Measurements from ENCODE around the gene SCGB3A2. TPM values are rescaled to one million over a fixed set of nuclear protein-coding genes. Genes with fewer than 3 reads are reported as not detected.

SCGB3A2 gene
- polyA plus RNA-seq, 1 of the 3 experiments (the other 2 are of a cell fraction): not detected

DNA sequence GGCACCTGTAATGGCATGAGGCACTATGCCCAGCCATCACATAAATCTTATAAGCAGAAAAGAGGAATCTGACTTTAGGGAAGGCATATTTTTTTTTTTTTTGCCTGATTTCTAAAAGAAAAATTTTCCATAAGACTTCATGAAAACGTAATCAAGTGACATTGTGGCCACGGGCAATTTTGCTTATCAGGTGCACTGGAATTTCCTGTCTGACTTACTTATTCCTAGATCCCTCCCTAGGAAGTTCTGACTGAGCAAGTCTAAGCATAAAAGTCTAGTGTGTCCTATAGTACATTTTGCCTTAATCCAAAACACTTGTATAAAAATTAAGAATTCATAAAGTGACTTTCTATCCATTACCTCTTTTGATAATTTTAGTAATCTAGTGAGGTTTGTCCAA lies 15.3 kb downstream of the SCGB3A2 start:
- peaks cover 9% of the 10 kb centered on the region for H3F3A ChIP-seq (replicated peaks; ENCODE audit: insufficient read depth)
- no peaks in the 10 kb centered on the region for H3K9me2 ChIP-seq
- H3K9me3 ChIP-seq: no peaks in the 10 kb centered on the region
- peak overlapping the region; percentile 30; the same call in 1 of the 2 replicates for H3K9ac ChIP-seq
- no peaks in the 10 kb centered on the region for H3K27me3 ChIP-seq (ENCODE audit: insufficient read depth)
- H3K27ac ChIP-seq (ENCODE audit: low read depth in 2 of 2, low read length in 1 of 2): peak overlapping the region in 1 of 2 experiments; percentile 82; a peak in 2 of 4 replicates
- H3K4me3 ChIP-seq (ENCODE audit: low read depth in 2 of 2, low read length in 1 of 2): no peak overlapping the region
- H3K36me3 ChIP-seq (replicated peaks in 1 of 2; ENCODE audit: control insufficient read depth in 1 of 2, insufficient read depth in 2 of 2, low read length in 1 of 2): peaks cover 0 to 6% of the 10 kb centered on the region in 2 experiments
- peak overlapping the region; percentile 49; the same call in 1 of the 2 replicates for H3K4me2 ChIP-seq
- POLR2A ChIA-PET: no interaction called here
- no peak for TF ChIP-seq JUND (IDR thresholded peaks at IDR 0.05)
- TF ChIP-seq TEAD4 (IDR thresholded peaks at IDR 0.05; ENCODE audit: borderline replicate concordance, insufficient read depth): no peak
- no peak for TF ChIP-seq TCF12 (IDR thresholded peaks at IDR 0.05)
- no peak for TF ChIP-seq POLR2AphosphoS5 (IDR thresholded peaks at IDR 0.05; ENCODE audit: low read depth, low read length)
- TF ChIP-seq MXI1 (IDR thresholded peaks at IDR 0.05; ENCODE audit: low read depth, low read length): no peak
- no peak for TF ChIP-seq FOXM1 (IDR thresholded peaks at IDR 0.05; ENCODE audit: low read depth)
- TF ChIP-seq GABPA (IDR thresholded peaks at IDR 0.05; ENCODE audit: low read depth): no peak
- no peak for TF ChIP-seq EZH2phosphoT487 (IDR thresholded peaks at IDR 0.05; ENCODE audit: borderline replicate concordance, low read depth)
- no peak for TF ChIP-seq FOSL2 (IDR thresholded peaks at IDR 0.05; ENCODE audit: borderline replicate concordance, low read depth)
- TF ChIP-seq, protein P1, sequence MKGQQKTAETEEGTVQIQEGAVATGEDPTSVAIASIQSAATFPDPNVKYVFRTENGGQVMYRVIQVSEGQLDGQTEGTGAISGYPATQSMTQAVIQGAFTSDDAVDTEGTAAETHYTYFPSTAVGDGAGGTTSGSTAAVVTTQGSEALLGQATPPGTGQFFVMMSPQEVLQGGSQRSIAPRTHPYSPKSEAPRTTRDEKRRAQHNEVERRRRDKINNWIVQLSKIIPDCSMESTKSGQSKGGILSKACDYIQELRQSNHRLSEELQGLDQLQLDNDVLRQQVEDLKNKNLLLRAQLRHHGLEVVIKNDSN (IDR thresholded peaks at IDR 0.05; ENCODE audit: borderline replicate concordance, low read depth): no peak
- no peak for TF ChIP-seq TAF1 (IDR thresholded peaks at IDR 0.05; ENCODE audit: borderline replicate concordance, low read depth, low read length)
- DNase-seq: no peak
- WGBS (ENCODE audit: low lambda C conversion rate): 21% methylated on average over 2 of the region's 2 CpGs
- H3K4me1 ChIP-seq (ENCODE audit: control insufficient read depth in 1 of 2, insufficient read depth in 2 of 2, low read depth in 1 of 2, low read length in 1 of 2): peaks cover 2 to 14% of the 10 kb centered on the region in 2 experiments; a peak in 2 of 4 replicates
- CTCF ChIA-PET: no interaction called here
- peaks cover 8% of the 10 kb centered on the region; the same call in 1 of the 2 replicates for H3K79me2 ChIP-seq (ENCODE audit: insufficient read depth)
- H2AFZ ChIP-seq (ENCODE audit: low read depth): no peak overlapping the region
- no peaks in the 10 kb centered on the region for H4K20me1 ChIP-seq (ENCODE audit: insufficient read depth)

DNA sequence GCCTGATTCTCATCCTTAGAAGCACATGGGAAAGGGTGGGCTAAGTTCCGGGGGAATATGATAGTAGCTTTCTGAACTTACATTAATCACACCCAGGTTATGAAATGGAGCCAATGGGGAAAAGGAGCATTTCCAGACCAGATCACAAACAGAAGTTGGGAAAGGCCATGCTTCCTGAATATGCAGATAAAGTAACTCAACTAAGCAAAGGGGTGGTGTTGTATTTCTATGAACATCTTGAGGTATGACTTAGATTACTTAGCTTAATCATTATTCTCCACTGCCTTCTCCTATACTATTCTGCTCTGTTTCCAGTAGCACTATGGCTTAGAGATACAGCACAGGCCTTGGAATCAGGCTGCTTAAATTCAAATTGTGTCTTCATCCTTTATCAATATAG lies 17.4 kb downstream of the SCGB3A2 start:
- POLR2A ChIA-PET: no interaction called here
- WGBS (ENCODE audit: low lambda C conversion rate): 59% methylated on average over 1 of the region's 1 CpG
- no peak for TF ChIP-seq YY1 (IDR thresholded peaks at IDR 0.05; ENCODE audit: low read depth)
- TF ChIP-seq NRF1 (IDR thresholded peaks at IDR 0.05; ENCODE audit: low read depth, low read length): no peak
- TF ChIP-seq, protein P2, sequence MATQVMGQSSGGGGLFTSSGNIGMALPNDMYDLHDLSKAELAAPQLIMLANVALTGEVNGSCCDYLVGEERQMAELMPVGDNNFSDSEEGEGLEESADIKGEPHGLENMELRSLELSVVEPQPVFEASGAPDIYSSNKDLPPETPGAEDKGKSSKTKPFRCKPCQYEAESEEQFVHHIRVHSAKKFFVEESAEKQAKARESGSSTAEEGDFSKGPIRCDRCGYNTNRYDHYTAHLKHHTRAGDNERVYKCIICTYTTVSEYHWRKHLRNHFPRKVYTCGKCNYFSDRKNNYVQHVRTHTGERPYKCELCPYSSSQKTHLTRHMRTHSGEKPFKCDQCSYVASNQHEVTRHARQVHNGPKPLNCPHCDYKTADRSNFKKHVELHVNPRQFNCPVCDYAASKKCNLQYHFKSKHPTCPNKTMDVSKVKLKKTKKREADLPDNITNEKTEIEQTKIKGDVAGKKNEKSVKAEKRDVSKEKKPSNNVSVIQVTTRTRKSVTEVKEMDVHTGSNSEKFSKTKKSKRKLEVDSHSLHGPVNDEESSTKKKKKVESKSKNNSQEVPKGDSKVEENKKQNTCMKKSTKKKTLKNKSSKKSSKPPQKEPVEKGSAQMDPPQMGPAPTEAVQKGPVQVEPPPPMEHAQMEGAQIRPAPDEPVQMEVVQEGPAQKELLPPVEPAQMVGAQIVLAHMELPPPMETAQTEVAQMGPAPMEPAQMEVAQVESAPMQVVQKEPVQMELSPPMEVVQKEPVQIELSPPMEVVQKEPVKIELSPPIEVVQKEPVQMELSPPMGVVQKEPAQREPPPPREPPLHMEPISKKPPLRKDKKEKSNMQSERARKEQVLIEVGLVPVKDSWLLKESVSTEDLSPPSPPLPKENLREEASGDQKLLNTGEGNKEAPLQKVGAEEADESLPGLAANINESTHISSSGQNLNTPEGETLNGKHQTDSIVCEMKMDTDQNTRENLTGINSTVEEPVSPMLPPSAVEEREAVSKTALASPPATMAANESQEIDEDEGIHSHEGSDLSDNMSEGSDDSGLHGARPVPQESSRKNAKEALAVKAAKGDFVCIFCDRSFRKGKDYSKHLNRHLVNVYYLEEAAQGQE (IDR thresholded peaks at IDR 0.05; ENCODE audit: low read depth, low read length): no peak
- no peak for TF ChIP-seq EP300 (IDR thresholded peaks at IDR 0.05; ENCODE audit: borderline replicate concordance in 1 of 2, low read depth in 1 of 2, low read length in 1 of 2)
- TF ChIP-seq, protein P3, sequence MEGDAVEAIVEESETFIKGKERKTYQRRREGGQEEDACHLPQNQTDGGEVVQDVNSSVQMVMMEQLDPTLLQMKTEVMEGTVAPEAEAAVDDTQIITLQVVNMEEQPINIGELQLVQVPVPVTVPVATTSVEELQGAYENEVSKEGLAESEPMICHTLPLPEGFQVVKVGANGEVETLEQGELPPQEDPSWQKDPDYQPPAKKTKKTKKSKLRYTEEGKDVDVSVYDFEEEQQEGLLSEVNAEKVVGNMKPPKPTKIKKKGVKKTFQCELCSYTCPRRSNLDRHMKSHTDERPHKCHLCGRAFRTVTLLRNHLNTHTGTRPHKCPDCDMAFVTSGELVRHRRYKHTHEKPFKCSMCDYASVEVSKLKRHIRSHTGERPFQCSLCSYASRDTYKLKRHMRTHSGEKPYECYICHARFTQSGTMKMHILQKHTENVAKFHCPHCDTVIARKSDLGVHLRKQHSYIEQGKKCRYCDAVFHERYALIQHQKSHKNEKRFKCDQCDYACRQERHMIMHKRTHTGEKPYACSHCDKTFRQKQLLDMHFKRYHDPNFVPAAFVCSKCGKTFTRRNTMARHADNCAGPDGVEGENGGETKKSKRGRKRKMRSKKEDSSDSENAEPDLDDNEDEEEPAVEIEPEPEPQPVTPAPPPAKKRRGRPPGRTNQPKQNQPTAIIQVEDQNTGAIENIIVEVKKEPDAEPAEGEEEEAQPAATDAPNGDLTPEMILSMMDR (IDR thresholded peaks at IDR 0.05): no peak
- TF ChIP-seq, protein P1 (IDR thresholded peaks at IDR 0.05; ENCODE audit: borderline replicate concordance, low read depth): no peak
- no peak for TF ChIP-seq ELF1 (IDR thresholded peaks at IDR 0.05)
- TF ChIP-seq, protein P4, sequence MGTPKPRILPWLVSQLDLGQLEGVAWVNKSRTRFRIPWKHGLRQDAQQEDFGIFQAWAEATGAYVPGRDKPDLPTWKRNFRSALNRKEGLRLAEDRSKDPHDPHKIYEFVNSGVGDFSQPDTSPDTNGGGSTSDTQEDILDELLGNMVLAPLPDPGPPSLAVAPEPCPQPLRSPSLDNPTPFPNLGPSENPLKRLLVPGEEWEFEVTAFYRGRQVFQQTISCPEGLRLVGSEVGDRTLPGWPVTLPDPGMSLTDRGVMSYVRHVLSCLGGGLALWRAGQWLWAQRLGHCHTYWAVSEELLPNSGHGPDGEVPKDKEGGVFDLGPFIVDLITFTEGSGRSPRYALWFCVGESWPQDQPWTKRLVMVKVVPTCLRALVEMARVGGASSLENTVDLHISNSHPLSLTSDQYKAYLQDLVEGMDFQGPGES (IDR thresholded peaks at IDR 0.05; ENCODE audit: low read depth, low read length): no peak
- TF ChIP-seq RFX5 (IDR thresholded peaks at IDR 0.05; ENCODE audit: low read length): no peak
- no peak for TF ChIP-seq EZH2phosphoT487 (IDR thresholded peaks at IDR 0.05; ENCODE audit: borderline replicate concordance, low read depth)
- no peak for TF ChIP-seq RXRA (IDR thresholded peaks at IDR 0.05; ENCODE audit: borderline replicate concordance, low read depth)
- no peak for TF ChIP-seq FOSL2 (IDR thresholded peaks at IDR 0.05; ENCODE audit: borderline replicate concordance, low read depth)

More for the DNA sequence above, 17.4 kb downstream of the SCGB3A2 start:
- Histone ChIP-seq H3K4me2 (no peak overlapping the region; the same call in 1 of the 2 replicates), H3K4me1 (ENCODE audit: control insufficient read depth in 1 of 2, insufficient read depth in 2 of 2, low read depth in 1 of 2, low read length in 1 of 2) (peaks cover 2 to 30% of the 10 kb centered on the region in 2 experiments; a peak in 2 of 4 replicates), H3F3A (replicated peaks; ENCODE audit: insufficient read depth) (peaks cover 13% of the 10 kb centered on the region), H3K36me3 (replicated peaks in 1 of 2; ENCODE audit: control insufficient read depth in 1 of 2, insufficient read depth in 2 of 2, low read length in 1 of 2) (peaks cover 0 to 6% of the 10 kb centered on the region in 2 experiments), H2AFZ (ENCODE audit: low read depth) (no peak overlapping the region), H3K9me2 (no peaks in the 10 kb centered on the region), H3K9ac (no peak overlapping the region), H3K27me3 (ENCODE audit: insufficient read depth) (no peaks in the 10 kb centered on the region), H3K9me3 (no peaks in the 10 kb centered on the region), H3K27ac (ENCODE audit: low read depth in 2 of 2, low read length in 1 of 2) (no peak overlapping the region), H3K79me2 (ENCODE audit: insufficient read depth) (peaks cover 8% of the 10 kb centered on the region; the same call in 1 of the 2 replicates), H4K20me1 (ENCODE audit: insufficient read depth) (no peaks in the 10 kb centered on the region), H3K4me3 (ENCODE audit: low read depth in 2 of 2, low read length in 1 of 2) (no peak overlapping the region)
- CTCF ChIA-PET: interaction anchor here (0.8 to 1.1 kb wide), 5 partner anchors 9 to 1139 kb away, joined by 3 to 5 read pairs (median 4); no protein-coding TSS in a partner anchor
- no peak for DNase-seq

Measured in SK-N-SH (cell line).